ENCODE measurements around the gene FDXR. TPM values are rescaled to one million over a fixed set of nuclear protein-coding genes. Genes with fewer than 3 reads are reported as not detected.

Gene FDXR
- total and polyA plus RNA-seq, 9 of the 15 experiments (the other 6 are each of a cell fraction or from before 2014, with no cell fraction given) = 0.89 to 70.7 (median 30.9) TPM

DNA sequence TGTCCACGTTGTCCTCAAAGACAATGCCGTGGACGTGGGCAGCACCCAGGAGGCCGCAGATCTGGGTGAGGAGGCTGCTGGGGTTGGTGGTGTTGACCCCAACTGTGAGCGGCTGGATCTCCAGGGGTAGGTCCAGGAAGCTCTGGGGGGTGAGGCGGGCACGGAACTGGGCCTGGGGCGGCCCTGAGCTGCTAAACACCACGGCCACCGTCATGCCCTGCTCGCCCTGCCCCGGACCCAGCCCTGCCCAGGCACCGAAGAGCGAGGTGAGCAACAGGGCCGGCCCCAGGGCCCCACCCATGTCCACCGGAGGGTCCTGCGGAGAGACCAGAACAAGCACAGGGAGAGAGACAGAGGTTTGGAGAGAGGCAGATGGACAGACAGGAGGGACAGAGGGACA is 18.0 kb downstream of the FDXR start:
- POLR2A ChIA-PET = interaction anchor here (0.6 to 1.8 kb wide), 5 partner anchors 11 to 88 kb away, joined by 3 to 8 read pairs (median 5); no protein-coding TSS in a partner anchor
- in situ Hi-C loops (cut with MboI) (loop anchor here (5.0 kb wide), 1 partner anchor 62 kb away; no protein-coding TSS in a partner anchor), intact Hi-C loops (cut with micrococcal nuclease) (loop anchor here (5.0 kb wide), 1 partner anchor 112 kb away; no protein-coding TSS in a partner anchor)
- Histone ChIP-seq H3K4me2 (ENCODE audit: insufficient read depth, low read length) (no peak overlapping the region), H3K27ac (ENCODE audit: extremely low read depth, low read depth, low read length) (no peak overlapping the region), H2AFZ (ENCODE audit: low read depth, low read length) (no peak overlapping the region), H3K9ac (ENCODE audit: insufficient read depth in 1 of 2, low read depth in 2 of 2, low read length in 2 of 2) (no peak overlapping the region), H3K9me3 (replicated peaks; ENCODE audit: control insufficient read depth, insufficient read depth, low read depth, low read length) (no peaks in the 10 kb centered on the region), H4K20me1 (replicated peaks; ENCODE audit: control insufficient read depth, insufficient read depth, low read length) (0 out of 2 replicates have a peak, but pooled peaks cover 3% of the 10 kb centered on the region), H3K4me1 (replicated peaks in 1 of 2; ENCODE audit: control insufficient read depth in 2 of 2, insufficient read depth in 2 of 2, low read length in 2 of 2) (peaks cover 0 to 43% of the 10 kb centered on the region in 2 experiments; a peak in 2 of 5 replicates), H3K27me3 (ENCODE audit: control insufficient read depth in 2 of 2, insufficient read depth in 2 of 2, low read length in 2 of 2) (peaks cover 0 to 39% of the 10 kb centered on the region in 2 experiments; a peak in 2 of 5 replicates), H3K79me2 (ENCODE audit: control insufficient read depth, insufficient read depth, low read length) (no peaks in the 10 kb centered on the region), H3K36me3 (ENCODE audit: control insufficient read depth, insufficient read depth, low read length) (no peaks in the 10 kb centered on the region), H3K4me3 (no peak overlapping the region), H3K9me1 (ENCODE audit: control insufficient read depth, insufficient read depth, low read length) (peaks cover 3% of the 10 kb centered on the region)
- CTCF ChIA-PET (ENCODE audit: low intra/inter-chr PET ratio) = no interaction called here
- TF ChIP-seq SLC30A9 (CRISPR knock-in tag; IDR thresholded peaks at IDR 0.05) (no peak), POLR2G (IDR thresholded peaks at IDR 0.05; ENCODE audit: low read depth, low read length) (0 out of 2 replicates have a peak, but pooled peaks have one; percentile 21)
- DNase-seq (ENCODE audit: extremely low read depth in 1 of 4, low spot score in 3 of 4) (no peak), ATAC-seq (no peak), FAIRE-seq (no peak)
- no TSS peak for BruUV-seq (replicated peaks)
- 24% methylated on average over 14 of the region's 17 CpGs for WGBS (ENCODE audit: insufficient coverage, low coverage, missing lambda C conversion rate)

DNA sequence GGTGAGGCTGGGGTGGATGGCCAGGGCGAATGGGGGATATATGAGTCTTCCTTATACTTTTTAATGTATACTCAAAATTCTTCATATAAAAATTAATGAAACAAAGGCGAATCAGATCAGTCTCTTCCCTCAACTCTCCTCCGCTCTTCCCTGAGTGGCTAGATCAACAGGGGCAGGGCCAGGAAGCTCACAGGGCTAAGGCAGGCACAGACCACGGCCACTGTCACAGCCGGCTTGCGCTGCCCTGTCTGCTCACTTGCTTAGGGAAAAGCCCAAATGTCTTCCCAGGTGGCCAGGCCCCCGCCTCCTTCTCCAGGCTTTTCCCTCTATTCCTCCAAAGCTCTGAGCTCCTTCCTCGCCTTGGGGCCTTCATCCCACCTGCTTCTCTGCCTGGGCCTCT is 19.1 kb downstream of the FDXR start:
- CTCF ChIA-PET (ENCODE audit: low intra/inter-chr PET ratio) = no interaction called here
- intact Hi-C loops (cut with micrococcal nuclease) (loop anchor here (5.0 kb wide), 1 partner anchor 111 kb away; no protein-coding TSS in a partner anchor), in situ Hi-C loops (cut with MboI) (no loop called here)
- Histone ChIP-seq H3K27ac (ENCODE audit: extremely low read depth, low read depth, low read length) (no peak overlapping the region), H4K20me1 (replicated peaks; ENCODE audit: control insufficient read depth, insufficient read depth, low read length) (0 out of 2 replicates have a peak, but pooled peaks cover 3% of the 10 kb centered on the region), H3K9ac (ENCODE audit: insufficient read depth in 1 of 2, low read depth in 2 of 2, low read length in 2 of 2) (0 out of 4 replicates have a peak overlapping the region, but pooled peaks of 1 of the 2 experiments have one; percentile 6), H2AFZ (ENCODE audit: low read depth, low read length) (no peak overlapping the region), H3K79me2 (ENCODE audit: control insufficient read depth, insufficient read depth, low read length) (no peaks in the 10 kb centered on the region), H3K4me2 (ENCODE audit: insufficient read depth, low read length) (no peak overlapping the region), H3K36me3 (ENCODE audit: control insufficient read depth, insufficient read depth, low read length) (no peaks in the 10 kb centered on the region), H3K4me1 (replicated peaks in 1 of 2; ENCODE audit: control insufficient read depth in 2 of 2, insufficient read depth in 2 of 2, low read length in 2 of 2) (peaks cover 0 to 34% of the 10 kb centered on the region in 2 experiments; a peak in 2 of 5 replicates), H3K4me3 (no peak overlapping the region), H3K9me3 (replicated peaks; ENCODE audit: control insufficient read depth, insufficient read depth, low read depth, low read length) (no peaks in the 10 kb centered on the region), H3K9me1 (ENCODE audit: control insufficient read depth, insufficient read depth, low read length) (peaks cover 4% of the 10 kb centered on the region), H3K27me3 (ENCODE audit: control insufficient read depth in 2 of 2, insufficient read depth in 2 of 2, low read length in 2 of 2) (peaks cover 0 to 41% of the 10 kb centered on the region in 2 experiments; a peak in 2 of 5 replicates)
- 36% methylated on average over 8 of the region's 8 CpGs for WGBS (ENCODE audit: insufficient coverage, low coverage, missing lambda C conversion rate)
- TF ChIP-seq BMI1 (IDR thresholded peaks at IDR 0.05; ENCODE audit: low read length) = no peak
- no peak for TF ChIP-seq NFXL1 (CRISPR knock-in tag; IDR thresholded peaks at IDR 0.05)
- TF ChIP-seq HMGN3 (IDR thresholded peaks at IDR 0.05; ENCODE audit: borderline replicate concordance, extremely low read depth, insufficient read length, low read depth, low read length) = no peak
- TF ChIP-seq EZH2 (IDR thresholded peaks at IDR 0.05; ENCODE audit: borderline replicate concordance, low read depth, low read length) = no peak
- TF ChIP-seq ZNF57 (CRISPR knock-in tag; IDR thresholded peaks at IDR 0.05) = no peak
- no peak for TF ChIP-seq TRIM28 (IDR thresholded peaks at IDR 0.05)
- no peak for TF ChIP-seq NR2C1 (IDR thresholded peaks at IDR 0.05)
- no peak for TF ChIP-seq NR2C1 (tag; IDR thresholded peaks at IDR 0.05)
- TF ChIP-seq, protein P1, sequence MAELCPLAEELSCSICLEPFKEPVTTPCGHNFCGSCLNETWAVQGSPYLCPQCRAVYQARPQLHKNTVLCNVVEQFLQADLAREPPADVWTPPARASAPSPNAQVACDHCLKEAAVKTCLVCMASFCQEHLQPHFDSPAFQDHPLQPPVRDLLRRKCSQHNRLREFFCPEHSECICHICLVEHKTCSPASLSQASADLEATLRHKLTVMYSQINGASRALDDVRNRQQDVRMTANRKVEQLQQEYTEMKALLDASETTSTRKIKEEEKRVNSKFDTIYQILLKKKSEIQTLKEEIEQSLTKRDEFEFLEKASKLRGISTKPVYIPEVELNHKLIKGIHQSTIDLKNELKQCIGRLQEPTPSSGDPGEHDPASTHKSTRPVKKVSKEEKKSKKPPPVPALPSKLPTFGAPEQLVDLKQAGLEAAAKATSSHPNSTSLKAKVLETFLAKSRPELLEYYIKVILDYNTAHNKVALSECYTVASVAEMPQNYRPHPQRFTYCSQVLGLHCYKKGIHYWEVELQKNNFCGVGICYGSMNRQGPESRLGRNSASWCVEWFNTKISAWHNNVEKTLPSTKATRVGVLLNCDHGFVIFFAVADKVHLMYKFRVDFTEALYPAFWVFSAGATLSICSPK (IDR thresholded peaks at IDR 0.05; ENCODE audit: borderline replicate concordance) = no peak
- no peak for TF ChIP-seq NFIC (IDR thresholded peaks at IDR 0.05)
- no peak for TF ChIP-seq ELF4 (CRISPR knock-in tag; IDR thresholded peaks at IDR 0.05)
- no peak for TF ChIP-seq NR1H2 (CRISPR knock-in tag; IDR thresholded peaks at IDR 0.05)
- no peak for TF ChIP-seq IFI16 (CRISPR knock-in tag; IDR thresholded peaks at IDR 0.05)
- no peak for TF ChIP-seq ZNF778 (CRISPR knock-in tag; IDR thresholded peaks at IDR 0.05)
- no peak for TF ChIP-seq SMARCA5 (IDR thresholded peaks at IDR 0.05)
- no peak for TF ChIP-seq ZNF717 (CRISPR knock-in tag; IDR thresholded peaks at IDR 0.05)
- ATAC-seq (no peak), FAIRE-seq (no peak), DNase-seq (ENCODE audit: extremely low read depth in 1 of 4, low spot score in 3 of 4) (no peak)
- BruUV-seq (replicated peaks) = no TSS peak
- POLR2A ChIA-PET = interaction anchor here (0.6 to 2.2 kb wide), 7 partner anchors 9 to 77 kb away, joined by 3 to 17 read pairs (median 5); partner anchors contain the start of gene FDXR
